GM19023 (cell line): ENCODE measurements around the gene TBK1.
"Not testable (repeated sequence)": the region's sequence is repeated elsewhere in the genome, so short reads cannot be mapped to it uniquely, and the experiment has no call there.

ENCODE experiments used
- ATAC-seq: cut with Tn5 transposase; IDR thresholded peaks from one replicate; pipeline ENCODE4 v1.9.1; 2021; ENCODE audit warnings: mild to moderate bottlenecking, moderate library complexity; ENCODE audit not compliant: unreplicated experiment

Gene TBK1

DNA sequence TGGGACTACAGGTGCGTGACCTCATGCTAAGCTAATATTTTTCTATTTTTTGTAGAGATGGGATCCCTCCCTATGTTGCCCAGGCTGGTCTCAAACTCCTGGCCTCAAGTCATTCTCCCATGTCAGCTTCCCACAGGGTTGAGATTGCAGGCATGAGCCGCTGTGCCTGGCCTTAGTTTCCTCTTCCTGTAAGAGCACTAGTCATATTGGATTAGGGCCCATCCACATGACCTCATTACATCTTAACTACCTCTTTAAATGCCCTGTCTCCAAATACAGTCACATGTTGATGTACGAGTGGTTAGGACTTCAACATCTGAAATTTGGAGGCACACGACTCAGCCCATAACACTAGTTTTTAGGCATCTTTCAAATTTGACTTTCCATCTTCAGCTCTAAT is 86.2 kb downstream of the TBK1 start:
- no peak for ATAC-seq

DNA sequence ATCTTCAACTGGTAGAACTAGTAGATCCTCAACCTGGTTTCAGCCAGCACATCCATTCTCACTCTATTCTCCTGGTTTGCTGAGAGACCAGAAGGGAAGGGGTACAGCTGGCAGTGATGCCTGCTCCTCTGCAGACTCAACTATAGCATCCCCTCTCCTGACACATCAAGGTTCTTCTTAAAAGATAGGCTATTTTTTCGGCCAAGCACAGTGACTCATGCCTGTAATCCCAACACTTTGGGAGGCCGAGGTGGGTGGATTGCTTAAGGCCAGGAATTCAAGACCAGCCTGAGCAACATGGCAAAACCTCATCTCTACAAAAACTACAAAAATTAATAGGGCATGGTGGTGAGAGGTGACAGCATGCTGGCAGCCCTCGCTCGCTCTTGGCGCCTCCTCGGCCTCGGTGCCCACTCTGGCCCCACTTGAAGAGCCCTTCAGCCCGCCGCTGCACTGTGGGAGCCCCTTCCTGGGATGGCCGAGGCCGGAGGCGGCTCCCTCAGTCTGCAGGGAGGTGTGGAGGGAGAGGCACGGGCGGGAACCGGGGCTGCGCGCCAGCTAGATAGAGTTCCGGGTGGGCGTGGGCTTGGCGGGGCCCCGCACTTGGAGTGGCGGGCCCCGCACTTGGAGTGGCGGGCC is 90.6 kb downstream of the TBK1 start:
- not testable (repeated sequence) for ATAC-seq

DNA sequence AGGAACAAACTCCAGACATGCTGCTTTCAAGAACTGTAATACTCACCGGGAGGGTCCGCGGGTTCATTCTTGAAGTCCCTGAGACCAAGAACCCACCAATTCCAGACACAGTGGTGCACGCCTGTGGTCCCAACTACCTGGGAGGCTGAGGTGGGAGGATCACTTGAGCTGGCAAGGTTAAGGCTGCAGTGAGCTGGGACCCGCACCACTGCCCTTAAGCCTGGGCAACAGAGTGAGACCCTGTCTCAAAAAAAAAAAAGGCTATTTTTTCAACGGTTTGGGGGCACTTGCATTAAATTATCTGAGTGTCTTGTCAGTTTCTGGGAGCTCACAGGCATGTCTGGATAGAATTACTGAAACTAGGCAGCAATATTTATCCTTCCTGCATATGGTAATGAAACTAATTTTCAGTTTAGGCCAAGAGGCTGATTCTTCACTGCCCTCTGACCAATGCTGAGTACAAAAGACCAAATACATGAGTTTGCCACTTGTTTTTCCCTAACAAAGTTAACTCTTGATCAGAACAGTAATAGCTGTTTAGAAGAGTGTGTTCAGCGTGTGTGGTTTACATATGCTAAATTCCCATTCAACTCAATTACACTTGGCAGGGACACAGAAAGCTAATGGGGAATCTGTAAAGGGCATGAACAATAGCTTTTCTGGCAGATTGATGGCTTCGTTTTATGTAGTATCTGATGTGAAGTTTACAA is 92.6 kb downstream of the TBK1 start:
- no peak for ATAC-seq

DNA sequence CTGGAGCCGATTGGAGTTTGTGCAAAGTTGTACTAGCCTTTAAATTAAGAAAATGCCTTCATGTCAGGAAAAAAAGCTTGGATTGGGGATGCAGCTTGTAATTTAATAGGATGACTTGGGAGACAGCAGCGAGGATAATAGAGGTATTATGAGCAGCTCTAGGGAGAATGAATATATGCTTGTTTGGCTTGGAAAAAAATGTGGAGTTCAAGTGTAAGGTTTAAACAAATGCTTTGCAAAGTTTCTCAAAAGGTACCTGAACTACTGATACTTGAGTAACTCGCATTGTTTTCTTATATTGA is 93.1 kb downstream of the TBK1 start:
- no peak for ATAC-seq

DNA sequence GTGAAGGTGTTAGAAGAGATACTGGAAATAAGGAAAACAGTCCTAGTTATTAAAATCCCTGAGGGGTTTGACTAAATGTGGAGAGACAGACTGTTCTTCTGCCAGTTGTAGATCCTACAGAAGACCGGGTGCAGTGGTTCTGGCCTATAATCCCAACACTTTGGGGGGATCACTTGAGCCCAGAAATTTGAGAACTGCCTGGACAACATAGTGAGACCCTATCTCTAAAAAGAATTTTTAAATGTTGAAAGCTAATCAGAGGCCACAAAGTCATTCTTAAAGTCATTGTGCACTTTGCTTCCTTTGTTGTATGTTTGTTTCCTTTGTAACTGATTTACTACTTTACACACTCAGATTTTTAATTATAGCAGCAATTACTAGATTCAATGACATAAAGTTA is 97.2 kb downstream of the TBK1 start:
- ATAC-seq, result no peak

DNA sequence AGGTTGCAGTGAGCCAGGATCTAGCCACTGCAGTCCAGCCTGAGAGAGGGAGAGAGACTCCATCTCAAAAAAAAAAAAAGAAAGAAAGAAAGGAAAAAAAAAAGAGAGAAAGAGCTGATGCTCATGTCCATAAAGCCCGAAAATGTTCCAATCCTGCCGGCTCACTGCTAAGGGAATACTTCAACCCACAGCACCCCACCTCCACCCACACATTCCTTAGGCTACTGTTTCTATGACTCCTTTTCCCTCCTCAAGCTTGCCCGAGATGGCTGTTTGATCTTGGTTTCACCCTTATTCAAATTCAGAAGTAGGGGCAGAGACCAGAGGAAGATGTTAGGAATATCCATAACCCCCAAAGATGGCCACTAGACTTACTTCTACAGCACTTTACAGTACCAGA is 98.8 kb downstream of the TBK1 start:
- no peak for ATAC-seq

DNA sequence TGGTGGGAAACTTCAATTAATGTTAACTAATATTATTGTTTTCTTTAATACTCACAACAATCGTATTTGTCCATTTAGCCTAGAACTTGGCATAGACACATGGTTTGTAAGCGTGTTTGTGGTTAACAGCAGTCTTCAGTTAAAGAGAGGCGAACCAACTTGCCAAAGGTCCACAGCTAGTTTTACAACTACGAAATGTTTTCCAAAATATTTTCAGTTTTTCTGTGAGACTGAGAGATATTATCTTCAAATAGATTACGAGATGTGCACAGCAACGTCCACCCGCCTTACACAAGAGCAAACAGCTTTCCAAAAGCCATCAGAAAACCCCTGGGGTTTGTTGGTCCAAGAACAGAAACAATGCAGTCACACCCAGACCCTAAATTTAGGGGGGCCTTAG is 99.8 kb downstream of the TBK1 start:
- ATAC-seq, result no peak
